Measurements from ENCODE around the gene HTR2B. TPM values are rescaled to one million over a fixed set of nuclear protein-coding genes. Genes with fewer than 3 reads are reported as not detected.
A peak's percentile ranks its signal among the peaks of the same experiment; 100 is the strongest.

HTR2B gene
- polyA plus RNA-seq, result under 1 TPM in 2 of 4 donors, not detected in 2; 0.64 to 0.98 TPM
- long read RNA-seq, donor 1, result 0 reads
- long read RNA-seq, donor 2, result 0 reads
- long read RNA-seq, donor 3, result 0 reads
- long read RNA-seq, donor 4, result 0 reads
- long read RNA-seq, donor 5, result 0 reads
- long read RNA-seq, donor 6, partial matches to known transcripts, result 68 of 69 reads
- long read RNA-seq, donor 6, other reads (novel, unspliced or antisense), result 0 of 69 reads
- long read RNA-seq, donor 7, result 0 reads
- long read RNA-seq, donor 8, result 0 reads
- long read RNA-seq, donor 9, result 0 reads
- long read RNA-seq, donor 10, partial matches to known transcripts, result 0 of 2 reads
- long read RNA-seq, donor 10, other reads (novel, unspliced or antisense), result 0 of 2 reads

- 39 to 48% (median 43%) methylated on average over 5 of the region's 5 CpGs for WGBS, 3 donors
- no peak within 1 kb of the TSS for H3K4me3 ChIP-seq (ENCODE audit: low read depth in 1 of 3, low read length in 3 of 3)
- H3K27me3 ChIP-seq (ENCODE audit: control insufficient read depth in 3 of 3, insufficient read depth in 3 of 3, low read length in 3 of 3), result no peaks in the 10 kb centered on the region
- H3K36me3 ChIP-seq (ENCODE audit: control insufficient read depth in 3 of 3, insufficient read depth in 2 of 3, low read depth in 1 of 3, low read length in 3 of 3), result no peaks in the 10 kb centered on the region
- no peaks in the 10 kb centered on the region for H3K9me3 ChIP-seq (ENCODE audit: control insufficient read depth in 2 of 2, insufficient read depth in 1 of 2, low read depth in 1 of 2, low read length in 1 of 2)
- H3K4me1 ChIP-seq (ENCODE audit: control insufficient read depth in 3 of 3, insufficient read depth in 2 of 3, low read depth in 1 of 3, low read length in 2 of 3), result peaks cover 0 to 19% (median 3%) of the 10 kb centered on the region in 3 donors
- FAIRE-seq (no peak), DNase-seq (peak in 1 of 2 donors; percentile 20)
- peak within 1 kb of the TSS in 1 of 3 donors; percentile 61 for H3K27ac ChIP-seq (ENCODE audit: low read depth in 1 of 3, low read length in 2 of 3)
These were observed at the start of gene HTR2B for GRCh38 chr2:231124838-231125568. HTR2B (minus strand) TSS chr2:231125042; CDS start chr2:231123764, 1,278 bp downstream.

GRCh38 chr2:231174211-231174651 is 49.4 kb upstream of the HTR2B start:
- peaks cover 7 to 24% (median 12%) of the 10 kb centered on the region in 3 donors for H3K36me3 ChIP-seq (ENCODE audit: control insufficient read depth in 3 of 3, insufficient read depth in 2 of 3, low read depth in 1 of 3, low read length in 3 of 3)
- DNase-seq (no peak), FAIRE-seq (no peak)
- H3K4me3 ChIP-seq (ENCODE audit: low read depth in 1 of 3, low read length in 3 of 3), result no peak overlapping the region
- H3K4me1 ChIP-seq (ENCODE audit: control insufficient read depth in 3 of 3, insufficient read depth in 2 of 3, low read depth in 1 of 3, low read length in 2 of 3), result no peaks in the 10 kb centered on the region
- WGBS, 3 donors, result 42 to 69% (median 57%) methylated on average over 2 of the region's 2 CpGs
- H3K27me3 ChIP-seq (ENCODE audit: control insufficient read depth in 3 of 3, insufficient read depth in 3 of 3, low read length in 3 of 3), result no peaks in the 10 kb centered on the region
- no peak overlapping the region for H3K27ac ChIP-seq (ENCODE audit: low read depth in 1 of 3, low read length in 2 of 3)
- no peaks in the 10 kb centered on the region for H3K9me3 ChIP-seq (ENCODE audit: control insufficient read depth in 2 of 2, insufficient read depth in 1 of 2, low read depth in 1 of 2, low read length in 1 of 2)

- no peaks in the 10 kb centered on the region for H3K27me3 ChIP-seq (ENCODE audit: control insufficient read depth in 3 of 3, insufficient read depth in 3 of 3, low read length in 3 of 3)
- FAIRE-seq, result no peak
- no peak for DNase-seq
- H3K27ac ChIP-seq (ENCODE audit: low read depth in 1 of 3, low read length in 2 of 3), result no peak overlapping the region
- no peaks in the 10 kb centered on the region for H3K9me3 ChIP-seq (ENCODE audit: control insufficient read depth in 2 of 2, insufficient read depth in 1 of 2, low read depth in 1 of 2, low read length in 1 of 2)
- no peak overlapping the region for H3K4me3 ChIP-seq (ENCODE audit: low read depth in 1 of 3, low read length in 3 of 3)
- 75 to 96% (median 82%) methylated on average over 3 of the region's 3 CpGs for WGBS, 3 donors
- no peaks in the 10 kb centered on the region for H3K4me1 ChIP-seq (ENCODE audit: control insufficient read depth in 3 of 3, insufficient read depth in 2 of 3, low read depth in 1 of 3, low read length in 2 of 3)
- peaks cover 7 to 27% (median 12%) of the 10 kb centered on the region in 3 donors for H3K36me3 ChIP-seq (ENCODE audit: control insufficient read depth in 3 of 3, insufficient read depth in 2 of 3, low read depth in 1 of 3, low read length in 3 of 3)
These were observed 47.2 kb upstream of the HTR2B start for GRCh38 chr2:231172025-231172424.

GRCh38 chr2:231170055-231170454 is 45.2 kb upstream of the HTR2B start:
- no peak for FAIRE-seq
- 76 to 95% (median 82%) methylated on average over 1 of the region's 1 CpG for WGBS, 3 donors
- Histone ChIP-seq H3K4me1 (ENCODE audit: control insufficient read depth in 3 of 3, insufficient read depth in 2 of 3, low read depth in 1 of 3, low read length in 2 of 3) (no peaks in the 10 kb centered on the region), H3K9me3 (ENCODE audit: control insufficient read depth in 2 of 2, insufficient read depth in 1 of 2, low read depth in 1 of 2, low read length in 1 of 2) (no peaks in the 10 kb centered on the region), H3K36me3 (ENCODE audit: control insufficient read depth in 3 of 3, insufficient read depth in 2 of 3, low read depth in 1 of 3, low read length in 3 of 3) (peaks cover 7 to 23% (median 21%) of the 10 kb centered on the region in 3 donors), H3K27ac (ENCODE audit: low read depth in 1 of 3, low read length in 2 of 3) (no peak overlapping the region), H3K4me3 (ENCODE audit: low read depth in 1 of 3, low read length in 3 of 3) (no peak overlapping the region), H3K27me3 (ENCODE audit: control insufficient read depth in 3 of 3, insufficient read depth in 3 of 3, low read length in 3 of 3) (no peaks in the 10 kb centered on the region)
- no peak for DNase-seq

DNA sequence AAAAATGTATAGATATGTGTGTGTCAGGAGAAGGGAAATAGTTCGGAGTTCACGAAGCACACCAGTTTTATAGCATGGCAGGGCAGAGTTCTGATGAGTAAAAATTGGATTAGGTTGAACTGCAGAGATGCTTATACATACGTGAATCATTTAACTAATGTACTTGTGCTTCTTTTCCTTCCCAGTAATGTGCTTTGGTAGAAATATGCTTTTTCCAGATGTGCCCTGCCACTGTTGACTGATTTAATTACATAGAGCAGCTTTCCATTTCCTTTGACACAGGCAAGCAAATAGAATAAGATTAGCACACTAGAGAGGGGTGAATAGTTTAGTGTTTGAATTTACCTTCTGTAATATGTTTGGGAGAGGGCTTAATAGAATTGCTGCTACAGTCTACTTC is 44.6 kb upstream of the HTR2B start:
- 59 to 78% (median 70%) methylated on average over 3 of the region's 3 CpGs for WGBS, 3 donors
- no peak overlapping the region for H3K27ac ChIP-seq (ENCODE audit: low read depth in 1 of 3, low read length in 2 of 3)
- no peak overlapping the region for H3K4me3 ChIP-seq (ENCODE audit: low read depth in 1 of 3, low read length in 3 of 3)

DNA sequence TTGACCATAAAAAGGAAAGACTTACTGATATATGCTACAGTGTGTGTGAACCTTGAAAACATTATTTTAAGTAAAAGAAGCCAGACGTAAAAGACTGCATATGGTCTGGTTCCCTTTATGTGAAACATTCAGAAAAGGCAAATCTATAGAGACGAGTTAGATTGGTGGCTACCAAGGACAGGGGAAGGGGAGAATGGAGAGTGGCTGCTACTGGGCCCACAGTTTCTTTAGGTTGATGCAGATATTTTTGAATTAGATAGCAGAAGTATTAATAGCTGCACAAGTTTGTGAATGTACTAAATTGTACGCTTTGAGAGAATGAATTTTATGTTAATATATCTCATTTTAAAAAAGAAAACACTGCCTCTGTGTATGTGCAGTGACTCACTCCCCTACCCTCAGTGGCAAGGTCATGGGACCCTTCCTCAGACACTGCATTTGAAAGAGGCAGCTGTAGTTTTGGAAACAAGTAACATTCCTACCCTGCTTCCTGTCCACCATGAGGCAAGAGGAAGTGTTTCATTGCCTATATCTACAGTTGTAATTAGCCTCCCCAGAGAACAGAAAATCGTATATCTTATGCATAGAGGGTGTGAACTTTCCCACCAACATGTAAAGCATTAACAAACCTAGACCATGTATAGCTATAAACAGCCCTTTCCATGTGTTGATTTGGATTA is 43.8 kb upstream of the HTR2B start:
- DNase-seq (no peak), FAIRE-seq (no peak)
- Histone ChIP-seq H3K36me3 (ENCODE audit: control insufficient read depth in 3 of 3, insufficient read depth in 2 of 3, low read depth in 1 of 3, low read length in 3 of 3) (peaks cover 10 to 25% (median 19%) of the 10 kb centered on the region in 3 donors), H3K27ac (ENCODE audit: low read depth in 1 of 3, low read length in 2 of 3) (no peak overlapping the region), H3K4me3 (ENCODE audit: low read depth in 1 of 3, low read length in 3 of 3) (no peak overlapping the region), H3K9me3 (ENCODE audit: control insufficient read depth in 2 of 2, insufficient read depth in 1 of 2, low read depth in 1 of 2, low read length in 1 of 2) (no peaks in the 10 kb centered on the region), H3K27me3 (ENCODE audit: control insufficient read depth in 3 of 3, insufficient read depth in 3 of 3, low read length in 3 of 3) (no peaks in the 10 kb centered on the region), H3K4me1 (ENCODE audit: control insufficient read depth in 3 of 3, insufficient read depth in 2 of 3, low read depth in 1 of 3, low read length in 2 of 3) (no peaks in the 10 kb centered on the region)
- WGBS, 3 donors, result 65 to 70% (median 67%) methylated on average over 4 of the region's 4 CpGs

More for the DNA sequence above, 44.6 kb upstream of the HTR2B start:
- Histone ChIP-seq H3K27me3 (ENCODE audit: control insufficient read depth in 3 of 3, insufficient read depth in 3 of 3, low read length in 3 of 3) (no peaks in the 10 kb centered on the region), H3K9me3 (ENCODE audit: control insufficient read depth in 2 of 2, insufficient read depth in 1 of 2, low read depth in 1 of 2, low read length in 1 of 2) (no peaks in the 10 kb centered on the region), H3K4me1 (ENCODE audit: control insufficient read depth in 3 of 3, insufficient read depth in 2 of 3, low read depth in 1 of 3, low read length in 2 of 3) (no peaks in the 10 kb centered on the region), H3K36me3 (ENCODE audit: control insufficient read depth in 3 of 3, insufficient read depth in 2 of 3, low read depth in 1 of 3, low read length in 3 of 3) (peaks cover 8 to 24% (median 19%) of the 10 kb centered on the region in 3 donors)
- no peak for FAIRE-seq
- no peak for DNase-seq

- WGBS, 3 donors, result 49 to 65% (median 62%) methylated on average over 6 of the region's 6 CpGs
- H3K36me3 ChIP-seq (ENCODE audit: control insufficient read depth in 3 of 3, insufficient read depth in 2 of 3, low read depth in 1 of 3, low read length in 3 of 3), result peaks cover 10 to 20% (median 13%) of the 10 kb centered on the region in 3 donors
- DNase-seq, result peak in 1 of 2 donors; percentile 51
These were observed 43.1 kb upstream of the HTR2B start for GRCh38 chr2:231167745-231168459.

More at GRCh38 chr2:231167745-231168459, 43.1 kb upstream of the HTR2B start:
- no peak overlapping the region for H3K4me3 ChIP-seq (ENCODE audit: low read depth in 1 of 3, low read length in 3 of 3)
- no peaks in the 10 kb centered on the region for H3K27me3 ChIP-seq (ENCODE audit: control insufficient read depth in 3 of 3, insufficient read depth in 3 of 3, low read length in 3 of 3)
- no peaks in the 10 kb centered on the region for H3K4me1 ChIP-seq (ENCODE audit: control insufficient read depth in 3 of 3, insufficient read depth in 2 of 3, low read depth in 1 of 3, low read length in 2 of 3)
- H3K9me3 ChIP-seq (ENCODE audit: control insufficient read depth in 2 of 2, insufficient read depth in 1 of 2, low read depth in 1 of 2, low read length in 1 of 2), result no peaks in the 10 kb centered on the region
- no peak overlapping the region for H3K27ac ChIP-seq (ENCODE audit: low read depth in 1 of 3, low read length in 2 of 3)
- peak; percentile 67 for FAIRE-seq

Measured in small intestine (tissue), 16 donors.